Stomach smooth muscle (tissue), 2 donors: ENCODE data around the gene FCN2.

ENCODE experiments used
- H3K27ac ChIP-seq: one replicate; pipeline ENCODE4 v1.7.0; 2013; ENCODE audit warnings: mild to moderate bottlenecking, low read length, inconsistent platforms
- H3K27me3 ChIP-seq, 2 donors: one replicate each; pipeline ENCODE4 v1.7.0; 2013; ENCODE audit warnings: low read length in 2 of 2; ENCODE audit not compliant: insufficient read depth in 2 of 2, control insufficient read depth in 1 of 2
- H3K36me3 ChIP-seq, 2 donors: one replicate each; pipeline ENCODE4 v1.7.0; 2013; ENCODE audit warnings: low read length in 2 of 2; ENCODE audit not compliant: control insufficient read depth in 2 of 2, insufficient read depth in 2 of 2
- H3K4me1 ChIP-seq: one replicate; pipeline ENCODE4 v1.7.0; 2013; ENCODE audit warnings: low read length; ENCODE audit not compliant: control insufficient read depth, insufficient read depth
- H3K4me3 ChIP-seq, 2 donors: one replicate each; pipeline ENCODE4 v1.7.0; 2013; ENCODE audit warnings: low read length in 2 of 2
- H3K9ac ChIP-seq, 2 donors: one replicate each; pipeline ENCODE4 v1.7.0; 2013; ENCODE audit warnings: low read length in 2 of 2, mild to moderate bottlenecking in 1 of 2
- H3K9me3 ChIP-seq, 2 donors: one replicate each; pipeline ENCODE4 v1.7.0; 2013; ENCODE audit warnings: low read length in 2 of 2; ENCODE audit not compliant: control insufficient read depth in 2 of 2
- donor health status: healthy.
- donor health status: Pancreatic carcinoma.

FCN2 gene

GRCh38 chr9:134858051-134858841 is 22.4 kb upstream of the FCN2 start:
- Histone ChIP-seq H3K27me3 (peaks cover 0 to 7% of the 10 kb centered on the region in 2 donors), H3K9ac (no peak overlapping the region), H3K9me3 (peaks cover 0 to 2% of the 10 kb centered on the region in 2 donors), H3K36me3 (no peaks in the 10 kb centered on the region), H3K4me1 (peaks cover 4% of the 10 kb centered on the region), H3K27ac (no peak overlapping the region), H3K4me3 (no peak overlapping the region)

- no peaks in the 10 kb centered on the region for H3K36me3 ChIP-seq
- H3K4me1 ChIP-seq = peaks cover 14% of the 10 kb centered on the region
- H3K4me3 ChIP-seq = no peak overlapping the region
- H3K9ac ChIP-seq = no peak overlapping the region
- H3K27me3 ChIP-seq = peaks cover 0 to 4% of the 10 kb centered on the region in 2 donors
- H3K27ac ChIP-seq = no peak overlapping the region
- peaks cover 0 to 2% of the 10 kb centered on the region in 2 donors for H3K9me3 ChIP-seq
Observed at GRCh38 chr9:134860510-134860909, 20.1 kb upstream of the FCN2 start.

GRCh38 chr9:134861595-134862334 is 18.8 kb upstream of the FCN2 start:
- Histone ChIP-seq H3K4me3 (no peak overlapping the region), H3K4me1 (peaks cover 14% of the 10 kb centered on the region), H3K27me3 (peaks cover 0 to 4% of the 10 kb centered on the region in 2 donors), H3K9ac (no peak overlapping the region), H3K36me3 (no peaks in the 10 kb centered on the region), H3K27ac (no peak overlapping the region), H3K9me3 (peaks cover 0 to 2% of the 10 kb centered on the region in 2 donors)

GRCh38 chr9:134863306-134863902 is 17.2 kb upstream of the FCN2 start:
- Histone ChIP-seq H3K4me3 (no peak overlapping the region), H3K9ac (no peak overlapping the region), H3K4me1 (peaks cover 14% of the 10 kb centered on the region), H3K9me3 (no peaks in the 10 kb centered on the region), H3K27ac (no peak overlapping the region), H3K36me3 (no peaks in the 10 kb centered on the region), H3K27me3 (no peaks in the 10 kb centered on the region)

- no peaks in the 10 kb centered on the region for H3K9me3 ChIP-seq
- no peaks in the 10 kb centered on the region for H3K27me3 ChIP-seq
- peak overlapping the region; percentile 53 for H3K27ac ChIP-seq
- H3K4me3 ChIP-seq = no peak overlapping the region
- no peak overlapping the region for H3K9ac ChIP-seq
- no peaks in the 10 kb centered on the region for H3K36me3 ChIP-seq
- H3K4me1 ChIP-seq = peaks cover 10% of the 10 kb centered on the region
Observed at GRCh38 chr9:134863941-134864820, 16.4 kb upstream of the FCN2 start.

- Histone ChIP-seq H3K4me3 (no peak overlapping the region), H3K4me1 (peaks cover 10% of the 10 kb centered on the region), H3K9me3 (no peaks in the 10 kb centered on the region), H3K9ac (no peak overlapping the region), H3K27ac (no peak overlapping the region), H3K27me3 (peaks cover 0 to 3% of the 10 kb centered on the region in 2 donors), H3K36me3 (no peaks in the 10 kb centered on the region)
Observed at GRCh38 chr9:134864821-134865190, 15.8 kb upstream of the FCN2 start.

- no peak overlapping the region for H3K27ac ChIP-seq
- no peak overlapping the region for H3K4me3 ChIP-seq
- H3K36me3 ChIP-seq = no peaks in the 10 kb centered on the region
- no peaks in the 10 kb centered on the region for H3K9me3 ChIP-seq
- H3K9ac ChIP-seq = no peak overlapping the region
- peaks cover 0 to 3% of the 10 kb centered on the region in 2 donors for H3K27me3 ChIP-seq
- peaks cover 10% of the 10 kb centered on the region for H3K4me1 ChIP-seq
Observed at GRCh38 chr9:134867917-134868750, 12.5 kb upstream of the FCN2 start.

- H3K9ac ChIP-seq = no peak overlapping the region
Observed at GRCh38 chr9:134868751-134869553, 11.7 kb upstream of the FCN2 start.

GRCh38 chr9:134869554-134870300 is 10.9 kb upstream of the FCN2 start:
- Histone ChIP-seq H3K4me1 (no peaks in the 10 kb centered on the region), H3K4me3 (no peak overlapping the region), H3K36me3 (no peaks in the 10 kb centered on the region), H3K9ac (no peak overlapping the region), H3K27ac (no peak overlapping the region), H3K27me3 (peaks cover 0 to 6% of the 10 kb centered on the region in 2 donors), H3K9me3 (no peaks in the 10 kb centered on the region)

More at GRCh38 chr9:134868751-134869553, 11.7 kb upstream of the FCN2 start:
- Histone ChIP-seq H3K4me1 (peaks cover 5% of the 10 kb centered on the region), H3K27me3 (peaks cover 0 to 6% of the 10 kb centered on the region in 2 donors), H3K36me3 (no peaks in the 10 kb centered on the region), H3K27ac (no peak overlapping the region), H3K4me3 (no peak overlapping the region), H3K9me3 (no peaks in the 10 kb centered on the region)
